Panc1 (cell line): ENCODE data around the gene TP63. TPM values are rescaled to one million over a fixed set of nuclear protein-coding genes. Genes with fewer than 3 reads are reported as not detected.

ENCODE experiments used
- ATAC-seq: fragments of 200-7000 bp; cut with Tn5 transposase; 2 replicates; pipeline ENCODE4 v1.9.1; 2020; ENCODE audit warnings: mild to moderate bottlenecking, moderate library complexity
- BruUV-seq: library from RNA; stranded (reverse); fragments of 400-500 nt; replicated peaks from 2 replicates; lab custom pipeline; 2021; lab: Mats Ljungman, UMichigan
- CTCF ChIA-PET: fragments of 300-600 bp; sonication (Branson Sonifier 250); formaldehyde crosslinking; loops from one replicate; lab custom pipeline; 2022; ENCODE audit warnings: antibody characterized with exemption; lab: Charles Lee
- POLR2A ChIA-PET: fragments of 300-600 bp; sonication (Branson Sonifier 250); formaldehyde crosslinking; loops from one replicate; lab custom pipeline; 2022; ENCODE audit warnings: antibody characterized with exemption; lab: Charles Lee
- DNase-seq: peaks from one replicate; pipeline ENCODE4 v3.0.0-alpha.2; 2010; ENCODE audit warnings: low read depth, low spot score
- H3K27ac ChIP-seq: 2 replicates; pipeline ENCODE4 v1.5.1; 2011; ENCODE audit warnings: mild to moderate bottlenecking, low read length, inconsistent platforms
- H3K27me3 ChIP-seq: fragments of 200-500 bp; sonication (Bioruptor generic); 2 replicates; pipeline ENCODE4 v1.6.0; 2014; ENCODE audit warnings: low read length, inconsistent platforms; ENCODE audit not compliant: control insufficient read depth, insufficient read depth
- H3K36me3 ChIP-seq: fragments of 200-500 bp; sonication (Bioruptor generic); 2 replicates; pipeline ENCODE4 v1.5.1; 2014; ENCODE audit warnings: inconsistent platforms, mild to moderate bottlenecking, low read length, moderate library complexity; ENCODE audit not compliant: control insufficient read depth, insufficient read depth
- H3K4me1 ChIP-seq: 2 replicates; pipeline ENCODE4 v1.5.1; 2011; ENCODE audit warnings: inconsistent platforms, mild to moderate bottlenecking, low read length, moderate library complexity; ENCODE audit not compliant: control insufficient read depth, insufficient read depth
- H3K4me3 ChIP-seq, 2 experiments: 2 replicates each; pipeline ENCODE4 v1.5.1; 2011 to 2012; ENCODE audit warnings: low read depth in 2 of 2, low read length in 2 of 2, mild to moderate bottlenecking in 2 of 2, inconsistent platforms in 1 of 2, moderate library complexity in 1 of 2
- H3K9me3 ChIP-seq: fragments of 200-500 bp; sonication (Bioruptor generic); 2 replicates; pipeline ENCODE4 v1.5.1; 2014; ENCODE audit warnings: low read depth, mild to moderate bottlenecking, inconsistent platforms, low read length, moderate library complexity; ENCODE audit not compliant: control insufficient read depth, insufficient read depth
- POLR2AphosphoS5 ChIP-seq: IDR thresholded peaks from 2 replicates; pipeline ENCODE4 v1.6.1; 2012; ENCODE audit warnings: mild to moderate bottlenecking, low read depth, low read length, moderate library complexity
- SIN3A ChIP-seq: IDR thresholded peaks from 2 replicates; pipeline ENCODE4 v1.6.1; 2012; ENCODE audit warnings: low read depth, mild to moderate bottlenecking, low read length, moderate library complexity, borderline replicate concordance; ENCODE audit not compliant: insufficient read depth
- TCF7L2 ChIP-seq: IDR thresholded peaks from 2 replicates; pipeline ENCODE4 v1.6.1; 2011; ENCODE audit warnings: mild to moderate bottlenecking, low read depth, low read length, inconsistent platforms
- in situ Hi-C: cut with HindIII; loops from 2 replicates; pipeline ENCODE4 v1.10.0; 2016; ENCODE audit warnings: low sequenced_read_pairs, low pct_unique_long_range_greater_than_20kb
- intact Hi-C: fragments of 100-400 bp; cut with micrococcal nuclease; formaldehyde crosslinking; loops from one replicate; pipeline ENCODE4 v1.10.0; 2022; ENCODE audit not compliant: unreplicated experiment
- total RNA-seq: library from RNA; stranded (reverse); gene quantifications from one replicate; pipeline ENCODE4 v1.2.1, GENCODE V29; 2021; ENCODE audit not compliant: unreplicated experiment
- TF ChIP-seq, protein P1 (sequence below): fragments of 450-650 bp; IDR thresholded peaks from 2 replicates; pipeline ENCODE4 v1.5.1; 2017; ENCODE audit warnings: mild to moderate bottlenecking
- TF ChIP-seq, protein P2 (sequence below), 2 experiments: IDR thresholded peaks; 2 replicates each; pipeline ENCODE4 v1.6.1; 2011 to 2012; ENCODE audit warnings: low read depth in 2 of 2, control low read depth in 1 of 2, low read length in 1 of 2, mild to moderate bottlenecking in 1 of 2, moderate library complexity in 1 of 2; ENCODE audit not compliant: insufficient read depth in 1 of 2

Gene TP63
- total RNA-seq, 1 experiment from 2014 or later, result 0.51 TPM

DNA sequence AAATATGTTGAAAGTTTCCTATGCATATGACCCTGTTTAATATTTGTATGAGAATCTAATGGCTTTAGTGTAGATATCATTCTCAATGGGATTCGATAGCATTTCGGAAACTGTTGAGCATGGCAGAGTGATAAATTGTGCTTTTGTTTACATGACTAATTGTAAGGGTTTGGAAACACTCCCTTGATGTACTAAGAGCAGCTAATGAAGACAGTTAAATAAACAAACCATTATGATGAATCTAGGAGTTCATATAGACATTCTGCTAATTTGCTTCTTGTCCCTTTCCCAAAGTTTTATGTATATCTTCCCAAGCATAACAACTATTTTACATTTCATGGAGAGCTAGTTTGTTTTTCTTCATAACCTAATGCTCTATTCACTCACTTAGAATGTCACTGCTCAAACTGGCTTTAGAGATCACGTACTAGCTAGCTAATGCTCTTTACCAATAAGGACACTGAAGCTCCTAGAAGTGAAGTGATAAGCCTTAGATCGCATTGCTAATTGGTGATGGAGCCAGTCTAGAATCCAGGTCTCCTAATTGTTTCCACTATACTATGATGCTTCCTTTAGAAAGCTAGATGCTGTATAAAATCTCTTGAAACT, 140.8 kb downstream of the TP63 start:
- in situ Hi-C loops, result no loop called here
- no peaks in the 10 kb centered on the region for H3K27me3 ChIP-seq
- ChIA-PET CTCF (interaction anchor here (1.0 kb wide), 1 partner anchor 63 kb away, joined by 3 read pairs; no protein-coding TSS in a partner anchor), POLR2A (no interaction called here)
- H3K9me3 ChIP-seq, result no peaks in the 10 kb centered on the region
- TF ChIP-seq SIN3A (no peak), TCF7L2 (no peak), POLR2AphosphoS5 (no peak)
- TF ChIP-seq, protein P1, sequence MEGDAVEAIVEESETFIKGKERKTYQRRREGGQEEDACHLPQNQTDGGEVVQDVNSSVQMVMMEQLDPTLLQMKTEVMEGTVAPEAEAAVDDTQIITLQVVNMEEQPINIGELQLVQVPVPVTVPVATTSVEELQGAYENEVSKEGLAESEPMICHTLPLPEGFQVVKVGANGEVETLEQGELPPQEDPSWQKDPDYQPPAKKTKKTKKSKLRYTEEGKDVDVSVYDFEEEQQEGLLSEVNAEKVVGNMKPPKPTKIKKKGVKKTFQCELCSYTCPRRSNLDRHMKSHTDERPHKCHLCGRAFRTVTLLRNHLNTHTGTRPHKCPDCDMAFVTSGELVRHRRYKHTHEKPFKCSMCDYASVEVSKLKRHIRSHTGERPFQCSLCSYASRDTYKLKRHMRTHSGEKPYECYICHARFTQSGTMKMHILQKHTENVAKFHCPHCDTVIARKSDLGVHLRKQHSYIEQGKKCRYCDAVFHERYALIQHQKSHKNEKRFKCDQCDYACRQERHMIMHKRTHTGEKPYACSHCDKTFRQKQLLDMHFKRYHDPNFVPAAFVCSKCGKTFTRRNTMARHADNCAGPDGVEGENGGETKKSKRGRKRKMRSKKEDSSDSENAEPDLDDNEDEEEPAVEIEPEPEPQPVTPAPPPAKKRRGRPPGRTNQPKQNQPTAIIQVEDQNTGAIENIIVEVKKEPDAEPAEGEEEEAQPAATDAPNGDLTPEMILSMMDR, result no peak
- TF ChIP-seq, protein P2, sequence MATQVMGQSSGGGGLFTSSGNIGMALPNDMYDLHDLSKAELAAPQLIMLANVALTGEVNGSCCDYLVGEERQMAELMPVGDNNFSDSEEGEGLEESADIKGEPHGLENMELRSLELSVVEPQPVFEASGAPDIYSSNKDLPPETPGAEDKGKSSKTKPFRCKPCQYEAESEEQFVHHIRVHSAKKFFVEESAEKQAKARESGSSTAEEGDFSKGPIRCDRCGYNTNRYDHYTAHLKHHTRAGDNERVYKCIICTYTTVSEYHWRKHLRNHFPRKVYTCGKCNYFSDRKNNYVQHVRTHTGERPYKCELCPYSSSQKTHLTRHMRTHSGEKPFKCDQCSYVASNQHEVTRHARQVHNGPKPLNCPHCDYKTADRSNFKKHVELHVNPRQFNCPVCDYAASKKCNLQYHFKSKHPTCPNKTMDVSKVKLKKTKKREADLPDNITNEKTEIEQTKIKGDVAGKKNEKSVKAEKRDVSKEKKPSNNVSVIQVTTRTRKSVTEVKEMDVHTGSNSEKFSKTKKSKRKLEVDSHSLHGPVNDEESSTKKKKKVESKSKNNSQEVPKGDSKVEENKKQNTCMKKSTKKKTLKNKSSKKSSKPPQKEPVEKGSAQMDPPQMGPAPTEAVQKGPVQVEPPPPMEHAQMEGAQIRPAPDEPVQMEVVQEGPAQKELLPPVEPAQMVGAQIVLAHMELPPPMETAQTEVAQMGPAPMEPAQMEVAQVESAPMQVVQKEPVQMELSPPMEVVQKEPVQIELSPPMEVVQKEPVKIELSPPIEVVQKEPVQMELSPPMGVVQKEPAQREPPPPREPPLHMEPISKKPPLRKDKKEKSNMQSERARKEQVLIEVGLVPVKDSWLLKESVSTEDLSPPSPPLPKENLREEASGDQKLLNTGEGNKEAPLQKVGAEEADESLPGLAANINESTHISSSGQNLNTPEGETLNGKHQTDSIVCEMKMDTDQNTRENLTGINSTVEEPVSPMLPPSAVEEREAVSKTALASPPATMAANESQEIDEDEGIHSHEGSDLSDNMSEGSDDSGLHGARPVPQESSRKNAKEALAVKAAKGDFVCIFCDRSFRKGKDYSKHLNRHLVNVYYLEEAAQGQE (IDR thresholded peaks at IDR 0.05; ENCODE audit: insufficient read depth in 1 of 2, low read depth in 2 of 2, low read length in 1 of 2), result no peak
- H3K27ac ChIP-seq, result no peak overlapping the region
- no peaks in the 10 kb centered on the region for H3K36me3 ChIP-seq
- no TSS peak for BruUV-seq
- no peak overlapping the region for H3K4me3 ChIP-seq
- no peak for ATAC-seq
- peaks cover 5% of the 10 kb centered on the region; the same call in 1 of the 2 replicates for H3K4me1 ChIP-seq
- intact Hi-C loops, result no loop called here
- DNase-seq, result no peak

- in situ Hi-C loops (no loop called here), intact Hi-C loops (no loop called here)
- H3K9me3 ChIP-seq, result no peaks in the 10 kb centered on the region
- BruUV-seq, result no TSS peak
- H3K27ac ChIP-seq, result 0 out of 2 replicates have a peak overlapping the region, but pooled peaks have one; percentile 25
- DNase-seq, result no peak
- no peak for TF ChIP-seq SIN3A
- TF ChIP-seq, protein P1, result no peak
- TF ChIP-seq, protein P2 (IDR thresholded peaks at IDR 0.05; ENCODE audit: insufficient read depth in 1 of 2, low read depth in 2 of 2, low read length in 1 of 2), result no peak
- no peak for TF ChIP-seq TCF7L2
- no peak for TF ChIP-seq POLR2AphosphoS5
- ChIA-PET POLR2A (no interaction called here), CTCF (interaction anchor here (1.0 kb wide), 1 partner anchor 62 kb away, joined by 3 read pairs; no protein-coding TSS in a partner anchor)
- H3K4me3 ChIP-seq, result peak overlapping the region in 1 of 2 experiments; percentile 16; a peak in 1 of 4 replicates
- H3K4me1 ChIP-seq, result peaks cover 5% of the 10 kb centered on the region; the same call in 1 of the 2 replicates
- H3K36me3 ChIP-seq, result no peaks in the 10 kb centered on the region
- H3K27me3 ChIP-seq, result no peaks in the 10 kb centered on the region
- ATAC-seq, result no peak
Measured at GRCh38 chr3:189772584-189772983, 141.4 kb downstream of the TP63 start.
